ENCODE data around the gene MEGF10. TPM values are rescaled to one million over a fixed set of nuclear protein-coding genes. Genes with fewer than 3 reads are reported as not detected.
"Not testable (repeated sequence)": the region's sequence is repeated elsewhere in the genome, so short reads cannot be mapped to it uniquely, and the experiment has no call there.

MEGF10 gene
- total RNA-seq, 4 donors from 2014 or later, result 0.57 to 6.0 (median 4.3) TPM

DNA sequence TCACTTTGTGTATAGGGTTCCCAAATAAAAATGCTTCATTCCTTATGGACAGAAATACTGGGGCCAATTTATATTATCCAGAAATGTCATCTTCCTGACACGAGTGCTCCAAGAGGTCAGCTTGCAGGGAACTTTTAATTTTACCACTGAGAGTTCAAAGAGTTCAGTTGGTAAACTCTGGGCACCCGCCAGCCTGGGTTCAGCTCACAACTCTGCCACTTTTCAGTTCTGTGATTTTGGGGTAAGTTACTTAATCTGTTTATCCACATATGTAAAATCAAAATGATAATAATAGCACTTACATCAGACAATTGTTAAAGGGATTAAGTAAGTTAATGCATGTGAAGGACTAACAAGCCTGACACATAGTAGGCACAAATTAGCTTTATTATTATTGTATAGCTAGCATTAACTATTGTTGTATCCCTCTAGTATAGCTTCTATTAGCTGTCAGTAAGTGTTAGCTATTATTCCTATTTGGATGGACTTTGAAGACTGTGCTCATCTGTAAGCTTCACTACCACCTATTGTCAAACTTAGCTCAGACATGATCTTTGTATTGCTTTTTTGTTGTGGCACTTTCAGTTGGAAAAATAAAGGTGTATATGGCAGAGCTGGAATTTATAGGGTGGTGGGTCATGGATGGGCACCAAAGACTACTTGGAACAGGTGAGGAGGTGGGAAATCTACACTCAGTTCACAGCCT, 1.6 kb downstream of the MEGF10 start:
- H3K4me3 ChIP-seq (ENCODE audit: low read depth, poor library complexity, severe bottlenecking), result no peak overlapping the region
- DNase-seq (ENCODE audit: low spot score in 2 of 2), result no peak
- WGBS, 2 donors, result 81 to 83% methylated on average over 2 of the region's 2 CpGs
- intact Hi-C loops (cut with DNase I; ENCODE audit: low total_unique reads), result no loop called here
- TF ChIP-seq, protein P1, sequence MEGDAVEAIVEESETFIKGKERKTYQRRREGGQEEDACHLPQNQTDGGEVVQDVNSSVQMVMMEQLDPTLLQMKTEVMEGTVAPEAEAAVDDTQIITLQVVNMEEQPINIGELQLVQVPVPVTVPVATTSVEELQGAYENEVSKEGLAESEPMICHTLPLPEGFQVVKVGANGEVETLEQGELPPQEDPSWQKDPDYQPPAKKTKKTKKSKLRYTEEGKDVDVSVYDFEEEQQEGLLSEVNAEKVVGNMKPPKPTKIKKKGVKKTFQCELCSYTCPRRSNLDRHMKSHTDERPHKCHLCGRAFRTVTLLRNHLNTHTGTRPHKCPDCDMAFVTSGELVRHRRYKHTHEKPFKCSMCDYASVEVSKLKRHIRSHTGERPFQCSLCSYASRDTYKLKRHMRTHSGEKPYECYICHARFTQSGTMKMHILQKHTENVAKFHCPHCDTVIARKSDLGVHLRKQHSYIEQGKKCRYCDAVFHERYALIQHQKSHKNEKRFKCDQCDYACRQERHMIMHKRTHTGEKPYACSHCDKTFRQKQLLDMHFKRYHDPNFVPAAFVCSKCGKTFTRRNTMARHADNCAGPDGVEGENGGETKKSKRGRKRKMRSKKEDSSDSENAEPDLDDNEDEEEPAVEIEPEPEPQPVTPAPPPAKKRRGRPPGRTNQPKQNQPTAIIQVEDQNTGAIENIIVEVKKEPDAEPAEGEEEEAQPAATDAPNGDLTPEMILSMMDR (IDR thresholded peaks at IDR 0.05), result no peak
- TF ChIP-seq POLR2A (IDR thresholded peaks at IDR 0.05), result no peak

DNA sequence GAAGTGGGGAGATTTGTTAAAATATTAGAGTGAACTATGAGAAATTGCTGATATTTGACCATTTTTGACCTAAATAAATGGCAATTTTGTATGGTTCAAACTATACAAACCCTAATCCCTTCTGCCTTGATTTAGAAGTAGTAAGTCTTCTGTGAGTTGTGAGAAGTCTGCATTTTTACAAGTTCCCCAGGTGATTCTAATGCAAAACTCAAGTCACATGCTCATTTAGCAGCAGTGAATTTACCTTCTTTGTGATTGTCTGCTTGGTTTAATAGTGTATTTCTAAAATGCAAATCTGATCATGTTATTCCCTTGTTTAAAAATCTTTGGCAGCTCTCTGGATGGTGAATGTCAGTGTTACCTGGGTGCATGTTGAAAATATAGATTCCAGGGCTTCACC, 2.8 kb downstream of the MEGF10 start:
- no peak for DNase-seq (ENCODE audit: low spot score in 2 of 2)
- TF ChIP-seq, protein P1 (IDR thresholded peaks at IDR 0.05), result no peak
- TF ChIP-seq POLR2A (IDR thresholded peaks at IDR 0.05), result no peak
- H3K4me3 ChIP-seq (ENCODE audit: low read depth, poor library complexity, severe bottlenecking), result no peak overlapping the region
- intact Hi-C loops (cut with DNase I; ENCODE audit: low total_unique reads), result no loop called here

DNA sequence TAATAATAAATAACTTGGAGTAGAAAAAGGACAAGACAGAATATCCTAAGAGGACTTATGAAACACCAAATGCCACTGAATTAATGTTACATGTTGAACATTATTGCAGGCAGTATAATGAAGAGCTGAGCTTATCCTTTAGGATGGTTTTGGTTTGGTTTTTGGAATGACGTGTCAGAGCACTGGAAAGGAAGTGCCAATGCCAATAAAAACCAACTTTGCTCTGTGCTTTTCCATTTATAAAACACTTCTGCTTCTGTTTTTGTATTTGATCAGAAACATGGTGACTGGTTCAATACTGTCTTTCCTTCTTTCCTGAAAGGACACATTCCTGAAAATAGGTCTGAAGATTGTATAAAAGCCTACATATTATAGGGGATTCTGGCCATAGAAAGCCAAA, 4.2 kb downstream of the MEGF10 start:
- intact Hi-C loops (cut with DNase I; ENCODE audit: low total_unique reads), result no loop called here
- no peak overlapping the region for H3K4me3 ChIP-seq (ENCODE audit: low read depth, poor library complexity, severe bottlenecking)
- TF ChIP-seq, protein P1 (IDR thresholded peaks at IDR 0.05), result no peak
- no peak for TF ChIP-seq POLR2A (IDR thresholded peaks at IDR 0.05)
- WGBS, 2 donors, result 55 to 79% methylated on average over 1 of the region's 1 CpG
- no peak for DNase-seq (ENCODE audit: low spot score in 2 of 2)

DNA sequence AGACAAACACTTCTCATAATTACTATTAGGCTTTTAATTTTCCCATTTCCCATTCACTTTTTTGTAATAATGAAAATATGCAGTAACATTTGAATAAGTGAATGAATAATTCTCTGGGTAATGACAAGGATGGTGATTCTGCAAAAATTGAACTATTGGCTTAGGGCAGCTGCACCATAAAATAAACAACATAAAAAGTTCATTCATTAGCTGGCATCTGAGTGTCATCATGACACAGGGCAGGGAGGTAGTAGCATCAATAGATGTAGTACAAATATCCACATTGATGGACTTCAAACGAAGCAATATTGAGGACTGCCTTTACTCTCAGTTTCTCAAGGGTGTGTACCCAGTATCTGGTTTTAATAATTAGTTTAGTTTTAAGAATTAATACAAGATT, 4.9 kb downstream of the MEGF10 start:
- H3K4me3 ChIP-seq (ENCODE audit: low read depth, poor library complexity, severe bottlenecking), result no peak overlapping the region

DNA sequence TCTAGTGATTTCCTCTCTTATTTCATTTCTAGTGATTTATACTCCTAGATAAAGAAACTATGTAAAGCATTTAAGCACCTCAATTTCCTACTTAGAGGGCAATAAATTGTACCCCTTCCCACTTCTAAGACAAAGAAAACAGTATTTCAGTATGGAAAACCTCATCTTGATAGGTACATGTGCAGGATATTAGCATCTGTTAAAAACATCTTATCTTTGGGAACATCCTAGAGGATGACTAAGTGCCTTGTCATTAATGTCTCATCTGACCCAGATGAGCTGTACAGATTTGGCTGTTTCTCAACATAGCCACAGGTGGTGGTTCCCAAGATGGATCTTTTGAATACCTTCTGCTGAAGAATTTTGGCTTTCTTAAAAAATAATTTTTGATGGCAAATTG, 5.7 kb downstream of the MEGF10 start:
- TF ChIP-seq POLR2A (IDR thresholded peaks at IDR 0.05), result no peak
- TF ChIP-seq, protein P1 (IDR thresholded peaks at IDR 0.05), result no peak
- H3K4me3 ChIP-seq (ENCODE audit: low read depth, poor library complexity, severe bottlenecking), result no peak overlapping the region
- DNase-seq (ENCODE audit: low spot score in 2 of 2), result no peak
- intact Hi-C loops (cut with DNase I; ENCODE audit: low total_unique reads), result no loop called here

More for the DNA sequence above, 4.9 kb downstream of the MEGF10 start:
- no peak for DNase-seq (ENCODE audit: low spot score in 2 of 2)
- intact Hi-C loops (cut with DNase I; ENCODE audit: low total_unique reads), result no loop called here
- TF ChIP-seq POLR2A (IDR thresholded peaks at IDR 0.05), result no peak
- TF ChIP-seq, protein P1 (IDR thresholded peaks at IDR 0.05), result no peak
- 85 to 86% methylated on average over 1 of the region's 1 CpG for WGBS, 2 donors

DNA sequence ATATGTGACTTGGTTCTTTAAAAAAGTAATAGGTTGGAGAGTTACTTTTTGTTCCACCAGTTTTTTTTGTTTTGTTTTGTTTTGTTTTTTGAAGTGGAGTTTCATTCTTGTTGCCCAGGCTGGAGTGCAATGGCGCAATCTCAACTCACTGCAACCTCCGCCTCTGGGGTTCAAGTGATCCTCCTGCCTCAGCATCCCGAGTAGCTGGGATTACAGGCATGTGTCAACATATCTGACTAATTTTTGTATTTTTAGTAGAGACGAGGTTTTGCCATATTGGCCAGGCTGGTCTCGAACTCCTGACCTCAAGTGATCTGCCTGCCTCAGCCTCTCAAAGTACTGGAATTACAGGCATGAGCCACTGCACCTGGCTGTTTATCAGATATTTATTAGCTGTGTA, 6.3 kb downstream of the MEGF10 start:
- intact Hi-C loops (cut with DNase I; ENCODE audit: low total_unique reads), result not testable (repeated sequence)
- WGBS, 2 donors, result 54 to 69% methylated on average over 5 of the region's 5 CpGs

More for the DNA sequence above, 6.3 kb downstream of the MEGF10 start:
- not testable (repeated sequence) for H3K4me3 ChIP-seq (ENCODE audit: low read depth, poor library complexity, severe bottlenecking); DNase-seq (ENCODE audit: low spot score in 2 of 2)
